Erythroblast (primary cell): ENCODE measurements around the gene ZFP30.
A peak's percentile ranks its signal among the peaks of the same experiment; 100 is the strongest.

Experiments
- DNase-seq, 2 experiments: peaks; one replicate each; lab custom pipeline; 2025; lab: John Stamatoyannopoulos, UW
- GATA1 ChIP-seq: IDR thresholded peaks from 2 replicates; pipeline ENCODE4 v1.6.1; 2011; ENCODE audit warnings: low read depth, mild to moderate bottlenecking, control low read depth, low read length, moderate library complexity
- POLR2A ChIP-seq: IDR thresholded peaks from 2 replicates; pipeline ENCODE4 v1.6.1; 2011; ENCODE audit warnings: mild to moderate bottlenecking, low read length

ZFP30 gene

DNA sequence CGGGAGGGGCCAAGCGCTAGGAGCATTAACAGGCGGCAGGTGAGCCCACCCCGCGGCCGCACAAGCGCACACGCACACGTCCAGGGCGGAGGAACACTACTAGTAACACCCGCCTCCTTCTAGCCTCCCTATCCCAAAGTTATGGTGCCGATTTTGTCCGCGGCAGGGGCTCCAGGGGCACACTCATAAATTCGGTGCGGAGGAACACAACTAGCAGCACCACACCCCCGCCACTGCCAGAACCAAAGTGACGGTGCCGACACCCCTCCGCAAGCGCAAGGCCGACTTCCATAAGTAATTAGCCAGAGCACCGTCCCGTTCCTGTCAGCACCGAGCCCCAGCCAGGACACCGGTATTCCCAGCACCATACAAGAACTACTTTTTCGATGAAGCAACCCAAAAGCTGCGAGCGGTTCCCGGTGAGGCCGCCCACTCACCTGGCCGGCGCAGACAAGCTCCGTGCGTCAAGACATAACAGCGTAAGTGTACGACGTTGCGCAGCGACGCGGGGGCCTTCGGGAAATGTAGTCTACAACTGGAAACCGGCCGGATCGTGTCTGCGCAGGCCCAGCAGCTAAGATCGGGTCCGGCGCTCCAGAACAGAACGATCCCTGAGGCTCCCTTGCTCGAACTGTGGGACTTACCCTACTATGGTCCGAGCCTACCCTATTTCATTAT lies 60.8 kb downstream of the ZFP30 start, which contains the start of the genes ZNF540 and ZNF571:
Gene ZNF540 (plus strand): TSS at position 573 of the 678 bp plus-strand sequence. CDS start 3,572 bp downstream, outside the sequence.
Gene ZNF571 (minus strand): TSS at position 489 of the 678 bp plus-strand sequence. CDS start 8,116 bp downstream, outside the sequence.
- TF ChIP-seq GATA1 (no peak), POLR2A (peak; percentile 45)
- DNase-seq, result peak; percentile 91 to 92

DNA sequence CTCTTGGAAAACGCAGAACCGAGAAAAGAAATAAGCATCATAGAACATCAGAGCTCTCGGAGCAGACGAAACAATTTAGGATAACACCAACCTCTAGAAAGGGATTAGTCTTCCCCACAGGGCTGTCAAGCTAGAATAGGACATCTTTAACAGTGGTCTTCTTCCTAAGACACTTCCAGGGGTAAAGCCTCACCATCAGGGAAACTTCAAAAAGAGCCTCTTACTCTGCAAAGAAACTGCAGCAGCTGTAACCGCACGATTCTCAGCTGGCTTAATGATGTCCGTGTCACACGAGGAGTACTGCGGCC lies 61.3 kb downstream of the ZFP30 start:
- no peak for DNase-seq
- TF ChIP-seq GATA1 (no peak), POLR2A (no peak)

DNA sequence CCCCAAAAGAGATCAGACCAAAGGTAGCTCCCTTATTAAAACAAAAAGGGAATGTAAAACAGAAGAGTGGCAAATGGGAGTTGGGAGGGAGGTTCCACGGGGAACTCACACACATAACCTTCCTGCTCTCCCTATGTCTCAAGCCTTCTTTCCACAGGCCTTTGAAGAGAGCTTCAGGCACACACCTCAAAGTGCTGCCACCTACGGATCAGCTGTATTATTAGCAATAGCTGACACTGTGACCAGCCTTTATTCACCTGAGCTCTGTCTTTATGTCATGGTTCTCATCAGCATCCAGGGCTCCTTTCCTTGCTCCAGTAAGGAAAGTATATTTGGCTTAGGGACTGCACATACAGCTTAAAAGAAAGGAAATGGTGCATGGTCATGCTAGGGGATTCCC lies 71.9 kb downstream of the ZFP30 start:
- TF ChIP-seq GATA1 (no peak), POLR2A (no peak)
- no peak for DNase-seq

DNA sequence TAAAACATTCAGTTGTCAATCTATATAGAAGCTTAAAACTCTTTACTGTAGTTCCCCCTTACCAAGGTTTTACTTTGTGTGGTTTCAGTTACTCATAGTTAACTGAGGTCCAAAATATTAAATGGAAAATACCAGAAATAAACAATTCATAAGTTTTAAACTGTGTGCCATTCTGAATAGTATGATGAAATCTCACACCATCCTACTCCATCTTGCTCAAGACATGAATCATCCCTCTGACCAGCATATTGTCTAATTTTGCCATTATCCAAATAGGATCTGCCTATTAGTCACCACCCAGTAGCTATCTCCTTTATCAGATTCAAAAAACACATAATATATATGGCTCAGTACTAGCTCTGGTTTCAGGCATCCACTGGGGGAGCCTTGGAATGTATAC lies 83.1 kb downstream of the ZFP30 start:
- no peak for DNase-seq
- TF ChIP-seq GATA1 (no peak), POLR2A (no peak)

DNA sequence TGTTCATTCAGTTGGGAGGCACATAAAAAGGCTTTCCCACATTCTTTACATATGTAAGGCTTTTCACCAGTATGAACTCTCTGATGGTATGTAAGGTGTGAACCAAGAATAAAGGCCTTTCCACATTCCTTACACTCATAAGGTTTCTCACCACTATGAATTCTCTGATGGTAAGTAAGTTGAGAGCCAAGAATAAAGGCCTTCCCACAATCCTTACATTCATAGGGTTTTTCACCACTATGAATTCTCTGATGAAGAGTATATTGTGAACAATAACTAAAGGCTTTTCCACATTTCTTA lies 89.9 kb downstream of the ZFP30 start:
- DNase-seq, result no peak
- TF ChIP-seq GATA1 (no peak), POLR2A (no peak)

DNA sequence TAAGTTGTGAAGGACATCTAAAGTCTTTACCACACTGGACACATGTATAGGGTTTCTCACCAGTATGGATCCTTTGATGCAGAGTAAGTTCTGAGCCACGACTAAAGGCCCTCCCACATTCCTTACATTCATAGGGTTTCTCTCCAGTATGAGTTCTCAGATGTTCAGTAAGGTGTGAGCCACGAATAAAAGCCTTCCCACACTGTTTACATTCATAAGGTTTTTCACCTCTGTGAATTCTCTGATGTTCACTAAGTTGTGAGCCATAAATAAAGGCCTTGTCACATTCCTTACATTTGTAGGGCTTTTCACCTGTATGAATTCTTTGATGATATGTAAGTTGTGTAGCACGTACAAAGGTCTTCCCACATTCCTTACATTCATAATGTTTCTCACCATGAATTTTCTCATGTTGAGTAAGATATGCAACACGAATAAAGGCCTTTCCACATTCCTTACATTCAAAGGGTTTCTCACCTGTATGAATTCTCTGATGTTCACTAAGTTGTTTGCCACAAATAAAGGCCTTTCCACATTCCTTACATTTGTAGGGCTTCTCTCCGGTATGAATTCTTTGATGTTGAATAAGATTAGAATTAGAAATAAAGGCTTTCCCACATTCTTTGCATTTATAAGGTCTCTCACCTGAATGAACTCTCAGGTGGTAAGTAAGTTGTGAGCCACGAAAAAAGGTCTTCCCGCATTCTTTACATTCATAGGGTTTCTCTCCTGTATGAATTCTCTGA lies 90.5 kb downstream of the ZFP30 start:
- DNase-seq, result no peak
- no peak for TF ChIP-seq GATA1
- no peak for TF ChIP-seq POLR2A
